Neural progenitor cell (in vitro differentiated cells): ENCODE data around the gene EID1.

Source experiments
- CTCF ChIP-seq: fragments of 200-600 bp; sonication (generic); IDR thresholded peaks from 2 replicates; pipeline ENCODE4 v1.5.1; 2017; ENCODE audit warnings: antibody characterized with exemption, mild to moderate bottlenecking
- EZH2 ChIP-seq: fragments of 200-600 bp; sonication (generic); IDR thresholded peaks from 2 replicates; pipeline ENCODE4 v1.6.1; 2017; ENCODE audit warnings: antibody characterized with exemption, mild to moderate bottlenecking, moderate library complexity
- EZH2phosphoT487 ChIP-seq: fragments of 200-600 bp; sonication (generic); IDR thresholded peaks from 2 replicates; pipeline ENCODE4 v1.6.1; 2017; ENCODE audit warnings: antibody characterized with exemption

GRCh38 chr15:48913141-48913540 is 35.2 kb downstream of the EID1 start:
- TF ChIP-seq CTCF (no peak), EZH2 (no peak), EZH2phosphoT487 (no peak)
